Measurements from ENCODE around the gene NOS1AP. TPM values are rescaled to one million over a fixed set of nuclear protein-coding genes. Genes with fewer than 3 reads are reported as not detected.

The NOS1AP gene
- total RNA-seq, 1 experiment from 2014 or later = 5.3 TPM

- Histone ChIP-seq H3K4me2 (ENCODE audit: low read length) (no peak overlapping the region), H4K20me1 (ENCODE audit: insufficient read depth) (no peaks in the 10 kb centered on the region), H3K27ac (ENCODE audit: low read depth, low read length) (no peak overlapping the region), H3K36me3 (ENCODE audit: control insufficient read depth in 1 of 2, insufficient read depth in 2 of 2, low read length in 2 of 2) (peaks cover 0 to 3% of the 10 kb centered on the region in 2 experiments; a peak in 1 of 4 replicates), H3K79me2 (ENCODE audit: insufficient read depth, low read length) (no peaks in the 10 kb centered on the region), H3K9me2 (ENCODE audit: insufficient read depth) (no peaks in the 10 kb centered on the region), H3K4me3 (replicated peaks in 1 of 2; ENCODE audit: low read depth in 1 of 2, low read length in 2 of 2) (no peak overlapping the region), H3K9me3 (ENCODE audit: control insufficient read depth in 1 of 2, insufficient read depth in 1 of 2, low read depth in 1 of 2, low read length in 2 of 2) (no peaks in the 10 kb centered on the region), H3K4me1 (ENCODE audit: control insufficient read depth in 1 of 2, insufficient read depth in 2 of 2, low read length in 2 of 2) (peaks cover 5 to 21% of the 10 kb centered on the region in 2 experiments), H3K9ac (ENCODE audit: low read length) (no peak overlapping the region), H2AFZ (ENCODE audit: low read depth, low read length, poor library complexity, severe bottlenecking) (no peak overlapping the region), H3K27me3 (ENCODE audit: insufficient read depth, low read length) (no peaks in the 10 kb centered on the region)
- ChIA-PET POLR2A (no interaction called here), RAD21 (ENCODE audit: low non-redundant PET in 1 of 2, low total read pairs in 2 of 2, uncharacterized antibody in 2 of 2, unreplicated experiment in 2 of 2) (no interaction called here), CTCF (interaction anchor here (1.3 kb wide), 1 partner anchor 11 kb away, joined by 5 read pairs; no protein-coding TSS in a partner anchor)
- DNase-seq (ENCODE audit: low read depth, low spot score) (no peak), ATAC-seq (no peak)
- intact Hi-C loops (cut with micrococcal nuclease) = no loop called here
- TF ChIP-seq TCF7L2 (IDR thresholded peaks at IDR 0.05; ENCODE audit: borderline replicate concordance, extremely low read depth, insufficient read depth, insufficient read length) = no peak
- no peak for TF ChIP-seq ZNF274 (IDR thresholded peaks at IDR 0.05; ENCODE audit: low read depth, low read length)
- no peak for TF ChIP-seq CBX3 (IDR thresholded peaks at IDR 0.05; ENCODE audit: low read depth)
- TF ChIP-seq CTCF (IDR thresholded peaks at IDR 0.05 in 2 of 3, conservative IDR thresholded peaks at IDR 0.05 in 1 of 3; ENCODE audit: borderline replicate concordance in 1 of 3, insufficient read depth in 1 of 3, low read depth in 2 of 3, low read length in 2 of 3) = no peak
- no peak for TF ChIP-seq ZFX (IDR thresholded peaks at IDR 0.05)
- TF ChIP-seq EZH2phosphoT487 (IDR thresholded peaks at IDR 0.05; ENCODE audit: borderline replicate concordance) = no peak
- no peak for TF ChIP-seq CEBPB (IDR thresholded peaks at IDR 0.05; ENCODE audit: low read depth)
- no peak for TF ChIP-seq YY1 (IDR thresholded peaks at IDR 0.05; ENCODE audit: extremely low read depth, insufficient replicate concordance, low read depth, low read length)
- no peak for TF ChIP-seq EGR1 (IDR thresholded peaks at IDR 0.05; ENCODE audit: low read depth)
- no peak for TF ChIP-seq FOSL1 (IDR thresholded peaks at IDR 0.05; ENCODE audit: low read depth)
- BruUV-seq (replicated peaks) = no TSS peak
Measured at GRCh38 chr1:162368451-162368850, 299.0 kb downstream of the NOS1AP start.
